Mucosa of rectum (tissue), 2 donors: Measurements from ENCODE around the gene SSX2IP.
"Not testable (repeated sequence)": the region's sequence is repeated elsewhere in the genome, so short reads cannot be mapped to it uniquely, and the experiment has no call there.

Experiments
- H3K27ac ChIP-seq, 2 donors: one replicate each; pipeline ENCODE4 v1.7.0; 2013; ENCODE audit warnings: inconsistent platforms in 2 of 2, low read depth in 2 of 2, low read length in 2 of 2
- H3K27me3 ChIP-seq, 2 donors: one replicate each; pipeline ENCODE4 v1.7.0; 2013; ENCODE audit warnings: low read length in 2 of 2; ENCODE audit not compliant: control insufficient read depth in 2 of 2, insufficient read depth in 2 of 2
- H3K36me3 ChIP-seq, 2 donors: one replicate each; pipeline ENCODE4 v1.7.0; 2013; ENCODE audit warnings: low read length in 2 of 2; ENCODE audit not compliant: control insufficient read depth in 2 of 2, insufficient read depth in 2 of 2
- H3K4me1 ChIP-seq, 2 donors: one replicate each; pipeline ENCODE4 v1.7.0; 2013; ENCODE audit warnings: low read length in 2 of 2, mild to moderate bottlenecking in 1 of 2; ENCODE audit not compliant: control insufficient read depth in 2 of 2, insufficient read depth in 2 of 2
- H3K4me3 ChIP-seq, 2 donors: one replicate each; pipeline ENCODE4 v1.7.0; 2013; ENCODE audit warnings: low read length in 2 of 2
- H3K9ac ChIP-seq, 2 donors: one replicate each; pipeline ENCODE4 v1.7.0; 2013; ENCODE audit warnings: low read length in 2 of 2, low read depth in 1 of 2, mild to moderate bottlenecking in 1 of 2
- H3K9me3 ChIP-seq, 2 donors: one replicate each; pipeline ENCODE4 v1.7.0; 2013; ENCODE audit warnings: low read length in 2 of 2; ENCODE audit not compliant: control insufficient read depth in 2 of 2
- donor health status: healthy.
- donor health status: Normal muscosa, but diverticular disease.

SSX2IP gene

GRCh38 chr1:84606977-84607376 is 83.3 kb downstream of the SSX2IP start:
- Histone ChIP-seq H3K4me1 (no peaks in the 10 kb centered on the region), H3K9ac (no peak overlapping the region), H3K27ac (no peak overlapping the region), H3K4me3 (no peak overlapping the region), H3K27me3 (no peaks in the 10 kb centered on the region), H3K36me3 (no peaks in the 10 kb centered on the region), H3K9me3 (peaks cover 5 to 15% of the 10 kb centered on the region in 2 donors)

- no peaks in the 10 kb centered on the region for H3K27me3 ChIP-seq
- no peak overlapping the region for H3K27ac ChIP-seq
- H3K4me3 ChIP-seq, result no peak overlapping the region
These were observed 85.1 kb downstream of the SSX2IP start for GRCh38 chr1:84605157-84605556.

GRCh38 chr1:84603941-84604830 is 86.1 kb downstream of the SSX2IP start:
- Histone ChIP-seq H3K9me3 (peaks cover 5 to 15% of the 10 kb centered on the region in 2 donors), H3K36me3 (no peaks in the 10 kb centered on the region), H3K4me3 (peak overlapping the region in 1 of 2 donors; percentile 48), H3K9ac (no peak overlapping the region), H3K4me1 (no peaks in the 10 kb centered on the region), H3K27me3 (no peaks in the 10 kb centered on the region), H3K27ac (peak overlapping the region; percentile 5 to 11)

More at GRCh38 chr1:84605157-84605556, 85.1 kb downstream of the SSX2IP start:
- no peaks in the 10 kb centered on the region for H3K4me1 ChIP-seq
- peaks cover 5 to 15% of the 10 kb centered on the region in 2 donors for H3K9me3 ChIP-seq
- no peaks in the 10 kb centered on the region for H3K36me3 ChIP-seq
- no peak overlapping the region for H3K9ac ChIP-seq

DNA sequence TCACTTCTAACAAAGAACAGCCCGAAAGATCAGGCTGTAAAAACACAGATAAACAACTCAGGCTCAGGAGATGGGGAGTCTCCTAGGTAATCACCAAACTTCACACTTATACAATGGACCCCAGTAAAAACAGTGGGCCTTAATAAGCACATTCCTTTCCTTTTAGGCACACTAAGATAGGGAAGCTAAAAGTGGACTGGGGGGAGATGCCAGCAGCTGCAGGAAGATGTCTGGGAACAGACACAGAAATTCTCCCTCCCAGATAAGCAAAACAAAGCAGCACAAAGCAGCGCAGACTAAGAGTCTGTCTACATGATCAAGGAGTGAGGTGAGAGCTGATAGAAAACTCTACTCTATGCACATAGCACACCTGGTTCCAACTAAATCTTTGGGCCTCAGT is 87.0 kb downstream of the SSX2IP start:
- Histone ChIP-seq H3K4me3 (no peak overlapping the region), H3K27ac (no peak overlapping the region), H3K27me3 (no peaks in the 10 kb centered on the region)

GRCh38 chr1:84600796-84601195 is 89.5 kb downstream of the SSX2IP start:
- Histone ChIP-seq H3K9me3 (peaks cover 5 to 13% of the 10 kb centered on the region in 2 donors), H3K36me3 (no peaks in the 10 kb centered on the region), H3K4me3 (no peak overlapping the region), H3K4me1 (no peaks in the 10 kb centered on the region), H3K9ac (no peak overlapping the region), H3K27ac (no peak overlapping the region), H3K27me3 (no peaks in the 10 kb centered on the region)

More for the DNA sequence above, 87.0 kb downstream of the SSX2IP start:
- H3K4me1 ChIP-seq, result no peaks in the 10 kb centered on the region
- H3K9ac ChIP-seq, result no peak overlapping the region
- H3K9me3 ChIP-seq, result peaks cover 5 to 15% of the 10 kb centered on the region in 2 donors
- no peaks in the 10 kb centered on the region for H3K36me3 ChIP-seq

DNA sequence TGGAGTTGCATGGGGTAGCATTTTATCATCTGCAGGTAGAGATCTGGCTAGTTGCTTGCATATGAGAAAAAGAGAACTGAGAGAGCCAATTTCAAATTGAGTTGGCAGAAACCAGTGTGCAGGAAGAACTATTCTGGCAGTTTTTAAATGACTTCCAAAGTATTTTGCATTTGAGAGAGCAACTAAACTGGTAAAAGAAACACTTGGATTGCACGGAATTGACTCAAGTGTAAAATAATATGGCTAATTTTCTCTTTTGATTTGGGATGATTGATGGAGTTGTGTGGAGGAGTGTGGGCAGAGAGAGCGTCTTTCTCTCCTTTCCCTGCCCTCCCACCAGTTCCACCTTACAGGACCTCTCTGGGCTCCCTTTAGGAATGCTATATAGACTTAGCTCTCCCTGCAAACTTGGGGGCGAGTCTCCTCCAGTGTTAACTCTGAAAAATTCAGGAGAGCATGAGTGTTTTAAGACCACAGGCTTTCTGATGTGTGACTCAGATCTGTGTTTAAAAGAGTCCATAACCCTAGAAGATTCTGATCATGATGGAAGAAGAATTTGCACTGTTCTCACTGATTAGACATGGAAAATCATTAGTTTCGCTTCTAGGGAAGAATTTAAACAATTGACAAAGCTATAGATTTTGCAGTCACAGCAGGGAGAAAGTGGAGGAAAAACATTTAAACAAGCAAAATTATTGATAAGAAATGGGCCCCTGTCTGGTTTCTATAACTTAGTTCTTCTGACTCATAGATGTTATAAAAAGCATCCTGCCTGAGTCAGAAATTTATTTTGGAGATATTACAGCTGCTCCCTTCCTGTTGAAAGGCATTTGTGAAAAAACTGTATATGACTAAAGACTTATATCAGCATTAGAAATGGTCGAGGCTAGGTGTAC is 91.2 kb downstream of the SSX2IP start:
- Histone ChIP-seq H3K9me3 (no peaks in the 10 kb centered on the region), H3K9ac (no peak overlapping the region), H3K27me3 (no peaks in the 10 kb centered on the region), H3K4me1 (no peaks in the 10 kb centered on the region), H3K4me3 (no peak overlapping the region), H3K36me3 (no peaks in the 10 kb centered on the region), H3K27ac (no peak overlapping the region)

- Histone ChIP-seq H3K27me3 (no peaks in the 10 kb centered on the region), H3K36me3 (no peaks in the 10 kb centered on the region), H3K27ac (no peak overlapping the region), H3K9me3 (no peaks in the 10 kb centered on the region), H3K4me3 (no peak overlapping the region), H3K9ac (no peak overlapping the region), H3K4me1 (no peaks in the 10 kb centered on the region)
These were observed 91.8 kb downstream of the SSX2IP start for GRCh38 chr1:84598418-84598817.

DNA sequence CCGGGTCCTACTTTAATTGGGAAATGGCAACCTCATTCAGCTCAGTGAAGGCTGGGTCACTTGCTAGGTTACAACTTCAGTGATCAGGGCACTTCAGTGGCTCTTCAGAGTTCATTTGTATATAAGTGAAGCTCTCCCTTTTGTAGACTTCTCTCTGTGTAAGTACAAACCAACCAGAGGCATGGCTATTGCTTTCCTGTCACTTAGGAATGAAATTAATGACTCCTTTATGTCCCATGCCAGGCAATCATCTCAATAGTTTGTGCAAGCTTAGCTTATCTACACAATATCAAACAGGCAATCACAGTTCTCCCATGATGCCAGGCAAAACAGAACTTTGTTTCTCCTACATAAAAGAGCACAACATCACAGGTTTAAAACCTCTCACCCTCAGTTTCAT is 93.2 kb downstream of the SSX2IP start:
- Histone ChIP-seq H3K9me3 (no peaks in the 10 kb centered on the region), H3K4me1 (no peaks in the 10 kb centered on the region), H3K27me3 (no peaks in the 10 kb centered on the region), H3K27ac (no peak overlapping the region), H3K9ac (no peak overlapping the region), H3K4me3 (no peak overlapping the region), H3K36me3 (no peaks in the 10 kb centered on the region)

DNA sequence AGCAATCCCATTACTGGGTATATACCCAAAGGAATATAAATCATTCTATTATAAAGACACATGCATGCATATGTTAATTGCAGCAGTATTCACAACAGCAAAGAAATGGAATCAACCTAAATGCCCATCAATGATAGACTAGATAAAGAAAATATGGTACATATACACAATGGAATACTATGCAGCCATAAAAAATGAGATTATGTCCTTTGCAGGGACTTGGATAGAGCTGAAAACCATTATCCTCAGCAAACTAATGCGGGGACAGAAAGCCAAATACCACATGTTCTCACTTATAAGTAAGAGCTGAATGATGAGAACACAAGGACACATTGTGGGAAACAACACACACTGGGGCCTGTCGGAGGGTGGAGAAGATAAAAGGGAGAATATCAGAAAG is 95.3 kb downstream of the SSX2IP start:
- not testable (repeated sequence) for H3K9ac ChIP-seq, H3K36me3 ChIP-seq, H3K4me1 ChIP-seq, H3K27ac ChIP-seq, H3K4me3 ChIP-seq, H3K27me3 ChIP-seq, H3K9me3 ChIP-seq
